ENCODE results near the gene RPL10.

RPL10 gene

DNA sequence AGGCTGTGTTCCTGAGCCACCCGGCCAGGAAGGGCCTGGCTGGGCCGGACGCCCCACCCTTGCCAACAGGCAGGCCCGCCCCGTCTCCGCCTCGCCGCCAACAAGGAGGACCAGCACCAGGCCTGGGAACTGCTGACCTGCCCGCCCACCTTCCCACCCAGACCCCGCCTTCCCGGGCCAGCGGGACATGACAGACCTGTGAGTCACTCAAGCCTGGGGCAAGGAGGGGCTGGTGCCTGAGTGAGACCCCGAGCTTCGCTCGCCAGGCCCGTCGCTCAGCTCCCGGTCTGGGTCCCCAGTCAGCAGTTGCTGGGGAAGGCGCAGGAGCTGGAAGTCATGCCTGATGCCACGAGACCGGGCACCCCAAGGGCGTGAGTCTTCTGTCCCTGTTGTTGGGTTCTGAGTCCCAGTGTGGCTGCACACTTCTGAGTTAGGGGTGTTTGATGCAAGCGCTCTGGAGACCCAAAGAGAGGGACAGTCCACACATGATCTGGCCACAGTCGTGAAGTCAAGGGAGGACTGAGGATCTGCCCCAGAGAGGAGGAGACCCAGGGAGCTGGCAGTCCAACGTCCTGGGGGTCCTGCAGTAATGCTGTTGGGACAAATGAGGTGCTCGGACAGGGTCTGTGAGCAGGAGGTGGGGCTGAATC lies 11.2 kb downstream of the RPL10 start, which contains the start of gene DNASE1L1:
Gene DNASE1L1, minus strand, starts transcription at position 33 of the 650 bp plus-strand sequence. CDS start 3,686 bp downstream, outside the sequence.
- TF ChIP-seq EZH2 (IDR thresholded peaks at IDR 0.05; ENCODE audit: borderline replicate concordance, low read length), result no peak
- H2AFZ ChIP-seq (ENCODE audit: low read length), result no peak within 1 kb of the TSS
- peak within 1 kb of the TSS; percentile 63 for H3K4me3 ChIP-seq (ENCODE audit: low read depth, low read length, poor library complexity, severe bottlenecking)
- peaks cover 32% of the 10 kb centered on the region for H3K4me1 ChIP-seq (ENCODE audit: insufficient read depth, low read length, severe bottlenecking)
- no peaks in the 10 kb centered on the region for H3F3A ChIP-seq (ENCODE audit: insufficient read depth, low read length)
- H3K36me3 ChIP-seq (ENCODE audit: insufficient read depth, low read length), result no peaks in the 10 kb centered on the region
- peak within 1 kb of the TSS; percentile 90 for H3K4me2 ChIP-seq (ENCODE audit: low read length)
- no peaks in the 10 kb centered on the region for H3K9me2 ChIP-seq (ENCODE audit: low read depth, low read length)
- H4K20me1 ChIP-seq (ENCODE audit: insufficient read depth, low read length), result no peaks in the 10 kb centered on the region
- H3K27me3 ChIP-seq (ENCODE audit: insufficient read depth, low read length), result no peaks in the 10 kb centered on the region
- peak within 1 kb of the TSS; percentile 86 for H3K27ac ChIP-seq (ENCODE audit: low read depth, low read length, poor library complexity, severe bottlenecking)
- no peaks in the 10 kb centered on the region for H3K79me2 ChIP-seq (ENCODE audit: insufficient read depth, low read length)
- H3K9me3 ChIP-seq (ENCODE audit: low read length), result no peaks in the 10 kb centered on the region
- peak within 1 kb of the TSS; percentile 68 for H3K9ac ChIP-seq (ENCODE audit: low read length)

DNA sequence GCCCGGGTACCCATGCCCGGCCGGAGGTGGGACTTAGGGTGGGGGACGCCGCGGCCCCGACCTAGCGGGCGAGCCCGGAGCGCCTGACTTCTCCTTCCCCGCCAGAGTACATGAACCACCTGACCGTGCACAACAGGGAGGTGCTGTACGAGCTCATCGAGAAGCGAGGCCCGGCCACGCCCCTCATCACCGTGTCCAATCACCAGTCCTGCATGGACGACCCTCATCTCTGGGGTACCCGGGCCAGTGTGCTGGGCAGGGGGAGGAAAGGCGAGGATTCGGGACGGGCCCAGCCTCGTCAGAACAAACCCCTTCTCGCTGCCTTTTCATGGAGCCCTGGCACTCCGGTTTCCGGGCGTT lies 13.8 kb downstream of the RPL10 start:
- no peak for TF ChIP-seq EZH2 (IDR thresholded peaks at IDR 0.05; ENCODE audit: borderline replicate concordance, low read length)
- TF ChIP-seq, protein P1, sequence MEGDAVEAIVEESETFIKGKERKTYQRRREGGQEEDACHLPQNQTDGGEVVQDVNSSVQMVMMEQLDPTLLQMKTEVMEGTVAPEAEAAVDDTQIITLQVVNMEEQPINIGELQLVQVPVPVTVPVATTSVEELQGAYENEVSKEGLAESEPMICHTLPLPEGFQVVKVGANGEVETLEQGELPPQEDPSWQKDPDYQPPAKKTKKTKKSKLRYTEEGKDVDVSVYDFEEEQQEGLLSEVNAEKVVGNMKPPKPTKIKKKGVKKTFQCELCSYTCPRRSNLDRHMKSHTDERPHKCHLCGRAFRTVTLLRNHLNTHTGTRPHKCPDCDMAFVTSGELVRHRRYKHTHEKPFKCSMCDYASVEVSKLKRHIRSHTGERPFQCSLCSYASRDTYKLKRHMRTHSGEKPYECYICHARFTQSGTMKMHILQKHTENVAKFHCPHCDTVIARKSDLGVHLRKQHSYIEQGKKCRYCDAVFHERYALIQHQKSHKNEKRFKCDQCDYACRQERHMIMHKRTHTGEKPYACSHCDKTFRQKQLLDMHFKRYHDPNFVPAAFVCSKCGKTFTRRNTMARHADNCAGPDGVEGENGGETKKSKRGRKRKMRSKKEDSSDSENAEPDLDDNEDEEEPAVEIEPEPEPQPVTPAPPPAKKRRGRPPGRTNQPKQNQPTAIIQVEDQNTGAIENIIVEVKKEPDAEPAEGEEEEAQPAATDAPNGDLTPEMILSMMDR (IDR thresholded peaks at IDR 0.05; ENCODE audit: low read length), result no peak
- no peaks in the 10 kb centered on the region for H3K9me2 ChIP-seq (ENCODE audit: low read depth, low read length)
- H3K9ac ChIP-seq (ENCODE audit: low read length), result peak overlapping the region; percentile 85
- H3K4me2 ChIP-seq (ENCODE audit: low read length), result peak overlapping the region; percentile 86
- peak overlapping the region; percentile 75 for H3K4me3 ChIP-seq (ENCODE audit: low read depth, low read length, poor library complexity, severe bottlenecking)
- peaks cover 32% of the 10 kb centered on the region for H3K4me1 ChIP-seq (ENCODE audit: insufficient read depth, low read length, severe bottlenecking)
- H3K79me2 ChIP-seq (ENCODE audit: insufficient read depth, low read length), result no peaks in the 10 kb centered on the region
- no peaks in the 10 kb centered on the region for H3F3A ChIP-seq (ENCODE audit: insufficient read depth, low read length)
- H3K27ac ChIP-seq (ENCODE audit: low read depth, low read length, poor library complexity, severe bottlenecking), result peak overlapping the region; percentile 72
- H3K27me3 ChIP-seq (ENCODE audit: insufficient read depth, low read length), result no peaks in the 10 kb centered on the region
- H3K36me3 ChIP-seq (ENCODE audit: insufficient read depth, low read length), result no peaks in the 10 kb centered on the region
- H2AFZ ChIP-seq (ENCODE audit: low read length), result no peak overlapping the region
- H4K20me1 ChIP-seq (ENCODE audit: insufficient read depth, low read length), result no peaks in the 10 kb centered on the region
- H3K9me3 ChIP-seq (ENCODE audit: low read length), result no peaks in the 10 kb centered on the region

DNA sequence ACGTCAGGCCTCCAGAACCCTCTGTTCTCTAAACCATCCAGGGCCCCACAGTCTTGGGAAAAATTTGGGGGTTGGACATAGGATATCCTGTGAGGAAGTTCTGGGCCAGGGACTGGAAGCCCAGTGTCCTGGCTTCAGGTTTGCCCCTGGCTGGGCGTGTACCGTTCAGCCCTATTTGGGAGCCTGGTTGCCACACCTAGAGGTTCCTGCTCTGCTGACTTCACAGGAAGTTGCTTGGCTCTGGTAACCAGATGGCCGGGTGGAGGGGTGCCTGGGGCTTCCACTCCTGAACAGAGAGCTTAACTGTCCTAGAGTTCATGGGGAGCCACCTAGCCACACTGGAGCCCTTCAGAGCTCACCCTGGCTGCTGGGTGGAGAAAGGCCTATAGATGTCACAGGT lies 14.3 kb downstream of the RPL10 start:
- H3K9me2 ChIP-seq (ENCODE audit: low read depth, low read length), result no peaks in the 10 kb centered on the region
- no peaks in the 10 kb centered on the region for H3K27me3 ChIP-seq (ENCODE audit: insufficient read depth, low read length)
- H3K79me2 ChIP-seq (ENCODE audit: insufficient read depth, low read length), result no peaks in the 10 kb centered on the region
- H3K4me3 ChIP-seq (ENCODE audit: low read depth, low read length, poor library complexity, severe bottlenecking), result peak overlapping the region; percentile 75
- H3K9me3 ChIP-seq (ENCODE audit: low read length), result no peaks in the 10 kb centered on the region
- peak overlapping the region; percentile 85 for H3K9ac ChIP-seq (ENCODE audit: low read length)
- H2AFZ ChIP-seq (ENCODE audit: low read length), result no peak overlapping the region
- no peaks in the 10 kb centered on the region for H3K36me3 ChIP-seq (ENCODE audit: insufficient read depth, low read length)
- H3F3A ChIP-seq (ENCODE audit: insufficient read depth, low read length), result no peaks in the 10 kb centered on the region
- TF ChIP-seq EZH2 (IDR thresholded peaks at IDR 0.05; ENCODE audit: borderline replicate concordance, low read length), result no peak
- TF ChIP-seq, protein P1 (IDR thresholded peaks at IDR 0.05; ENCODE audit: low read length), result no peak
- H3K27ac ChIP-seq (ENCODE audit: low read depth, low read length, poor library complexity, severe bottlenecking), result peak overlapping the region; percentile 72
- H3K4me1 ChIP-seq (ENCODE audit: insufficient read depth, low read length, severe bottlenecking), result peaks cover 32% of the 10 kb centered on the region
- H3K4me2 ChIP-seq (ENCODE audit: low read length), result peak overlapping the region; percentile 86
- no peaks in the 10 kb centered on the region for H4K20me1 ChIP-seq (ENCODE audit: insufficient read depth, low read length)

DNA sequence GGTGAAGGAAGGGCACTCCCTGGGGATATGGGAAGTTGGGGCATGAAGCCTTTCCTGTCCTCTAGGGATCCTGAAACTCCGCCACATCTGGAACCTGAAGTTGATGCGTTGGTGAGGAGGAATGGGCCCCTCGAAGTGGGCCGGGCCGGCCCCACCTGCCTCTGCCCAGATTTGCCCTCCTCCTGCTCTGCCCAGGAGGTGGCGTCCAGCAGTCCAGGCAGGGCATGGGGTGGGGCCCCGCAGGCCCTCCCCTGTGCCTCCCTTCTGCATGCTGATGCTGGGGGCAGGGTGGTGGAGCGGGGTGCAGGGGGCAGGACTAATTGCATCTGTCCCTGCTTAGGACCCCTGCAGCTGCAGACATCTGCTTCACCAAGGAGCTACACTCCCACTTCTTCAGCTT lies 15.0 kb downstream of the RPL10 start:
- Histone ChIP-seq H3K9me2 (ENCODE audit: low read depth, low read length) (no peaks in the 10 kb centered on the region), H3K9me3 (ENCODE audit: low read length) (no peaks in the 10 kb centered on the region), H3K27ac (ENCODE audit: low read depth, low read length, poor library complexity, severe bottlenecking) (peak overlapping the region; percentile 72), H3K27me3 (ENCODE audit: insufficient read depth, low read length) (no peaks in the 10 kb centered on the region), H3K4me3 (ENCODE audit: low read depth, low read length, poor library complexity, severe bottlenecking) (no peak overlapping the region), H2AFZ (ENCODE audit: low read length) (no peak overlapping the region), H3K36me3 (ENCODE audit: insufficient read depth, low read length) (no peaks in the 10 kb centered on the region), H4K20me1 (ENCODE audit: insufficient read depth, low read length) (no peaks in the 10 kb centered on the region), H3F3A (ENCODE audit: insufficient read depth, low read length) (no peaks in the 10 kb centered on the region), H3K79me2 (ENCODE audit: insufficient read depth, low read length) (no peaks in the 10 kb centered on the region), H3K4me2 (ENCODE audit: low read length) (no peak overlapping the region), H3K4me1 (ENCODE audit: insufficient read depth, low read length, severe bottlenecking) (peaks cover 29% of the 10 kb centered on the region), H3K9ac (ENCODE audit: low read length) (no peak overlapping the region)
- TF ChIP-seq EZH2 (IDR thresholded peaks at IDR 0.05; ENCODE audit: borderline replicate concordance, low read length), result no peak
- TF ChIP-seq, protein P1 (IDR thresholded peaks at IDR 0.05; ENCODE audit: low read length), result no peak

All from OCI-LY1 (cell line).